Large intestine (tissue), 3 donors: ENCODE data around the gene ZDHHC14. TPM values are rescaled to one million over a fixed set of nuclear protein-coding genes. Genes with fewer than 3 reads are reported as not detected.

Source experiments
- DNase-seq, 2 donors: peaks; one replicate each; pipeline versions ENCODE4 v3.0.0 to v3.0.0-alpha.2; 2013
- H3K27ac ChIP-seq: one replicate; pipeline ENCODE4 v1.5.1; 2013; ENCODE audit warnings: low read length
- H3K27me3 ChIP-seq: 2 replicates; pipeline ENCODE4 v1.6.1; 2013; ENCODE audit warnings: low read length; ENCODE audit not compliant: control insufficient read depth, insufficient read depth
- H3K36me3 ChIP-seq: 2 replicates; pipeline ENCODE4 v1.6.1; 2013; ENCODE audit warnings: low read length; ENCODE audit not compliant: control insufficient read depth, insufficient read depth
- H3K4me1 ChIP-seq: one replicate; pipeline ENCODE4 v1.6.1; 2013; ENCODE audit warnings: low read length; ENCODE audit not compliant: control insufficient read depth, insufficient read depth
- H3K4me3 ChIP-seq: one replicate; pipeline ENCODE4 v1.5.1; 2013; ENCODE audit warnings: low read length
- H3K9me3 ChIP-seq: one replicate; pipeline ENCODE4 v1.6.1; 2013; ENCODE audit warnings: mild to moderate bottlenecking, low read depth, low read length, moderate library complexity; ENCODE audit not compliant: control insufficient read depth
- WGBS: methylation state at CpG from one replicate; pipeline ENCODE4 v1.1.5; 2013; ENCODE audit warnings: low lambda C conversion rate; ENCODE audit not compliant: insufficient coverage; 5-methylcytosine and 5-hydroxymethylcytosine counted together
- polyA plus RNA-seq: library from polyadenylated mRNA; unstranded; fragments of 120-200 nt; gene quantifications from one replicate; pipeline ENCODE4 v1.2.1, GENCODE V29; 2013

Gene ZDHHC14
- polyA plus RNA-seq, 1 donor, result 26.5 TPM

DNA sequence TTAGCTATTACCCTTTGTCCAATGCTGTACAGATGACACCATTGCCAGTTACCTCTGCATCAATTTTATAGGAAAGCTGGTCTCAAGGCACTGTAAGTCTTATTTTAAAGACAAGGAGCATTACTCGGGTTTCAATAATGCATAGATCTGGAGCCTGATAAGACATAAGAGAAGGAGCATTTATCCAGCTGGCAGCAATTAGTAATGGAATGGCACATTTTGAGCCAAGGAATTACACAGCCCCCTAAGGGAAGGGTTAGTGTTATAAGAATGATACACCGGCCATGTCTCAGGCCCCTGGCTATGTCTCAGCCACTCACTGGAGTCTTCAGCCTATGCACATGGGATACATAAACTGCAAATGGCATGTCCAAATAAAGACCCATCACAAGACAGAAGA lies 34.6 kb upstream of the ZDHHC14 start:
- H3K36me3 ChIP-seq, result no peaks in the 10 kb centered on the region
- no peaks in the 10 kb centered on the region for H3K9me3 ChIP-seq
- peaks cover 9% of the 10 kb centered on the region for H3K27me3 ChIP-seq
- no peak overlapping the region for H3K27ac ChIP-seq
- 100% methylated on average over 1 of the region's 2 CpGs for WGBS
- no peak for DNase-seq
- no peak overlapping the region for H3K4me3 ChIP-seq
- H3K4me1 ChIP-seq, result no peaks in the 10 kb centered on the region

DNA sequence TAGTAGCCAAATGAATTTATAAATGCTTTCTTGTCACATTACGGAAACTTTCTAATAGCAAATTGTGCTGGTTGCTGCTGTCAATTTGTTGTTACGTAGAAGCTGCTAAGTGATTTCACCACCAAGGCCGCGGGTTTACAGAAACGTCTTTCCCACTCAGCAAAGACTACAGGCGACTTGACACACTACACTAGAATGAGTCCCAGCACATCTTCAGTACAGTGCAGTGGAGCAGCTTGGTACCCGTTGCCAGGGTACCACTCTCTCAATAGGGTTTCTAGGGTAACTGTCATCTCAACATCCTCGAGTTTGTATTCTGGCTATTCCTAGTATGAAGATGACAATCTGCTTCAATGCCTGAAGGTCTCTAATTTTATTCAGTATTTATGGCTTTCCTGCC lies 22.7 kb upstream of the ZDHHC14 start:
- peaks cover 2% of the 10 kb centered on the region for H3K27me3 ChIP-seq
- H3K9me3 ChIP-seq, result no peaks in the 10 kb centered on the region
- WGBS, result 93% methylated on average over 3 of the region's 8 CpGs
- no peak overlapping the region for H3K27ac ChIP-seq
- H3K4me1 ChIP-seq, result no peaks in the 10 kb centered on the region
- H3K4me3 ChIP-seq, result no peak overlapping the region
- no peaks in the 10 kb centered on the region for H3K36me3 ChIP-seq
- no peak for DNase-seq

DNA sequence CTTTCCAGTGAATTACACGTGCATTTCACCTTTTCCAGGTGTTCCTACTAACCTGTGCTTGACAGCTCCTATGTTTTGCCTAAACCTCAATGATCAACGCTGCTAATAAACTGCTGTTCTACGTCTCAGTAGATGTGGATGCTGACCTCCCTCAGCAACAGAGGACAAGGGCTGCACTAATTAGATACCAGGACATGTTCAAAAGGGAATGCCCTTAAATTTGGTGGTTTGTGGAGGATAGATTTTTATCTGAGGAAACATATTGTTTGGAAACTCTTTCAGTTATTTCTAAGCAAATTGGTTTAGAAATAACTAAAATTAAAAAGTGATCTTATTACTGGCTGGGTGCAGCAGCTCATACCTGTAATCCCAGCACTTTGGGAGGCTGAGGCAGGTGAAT lies 19.1 kb upstream of the ZDHHC14 start:
- no CpG with 5 or more reads among the region's 3 CpGs for WGBS
- no peaks in the 10 kb centered on the region for H3K36me3 ChIP-seq
- no peak overlapping the region for H3K27ac ChIP-seq
- H3K9me3 ChIP-seq, result no peaks in the 10 kb centered on the region
- no peak overlapping the region for H3K4me3 ChIP-seq
- DNase-seq, result no peak
- H3K4me1 ChIP-seq, result no peaks in the 10 kb centered on the region
- H3K27me3 ChIP-seq, result no peaks in the 10 kb centered on the region

DNA sequence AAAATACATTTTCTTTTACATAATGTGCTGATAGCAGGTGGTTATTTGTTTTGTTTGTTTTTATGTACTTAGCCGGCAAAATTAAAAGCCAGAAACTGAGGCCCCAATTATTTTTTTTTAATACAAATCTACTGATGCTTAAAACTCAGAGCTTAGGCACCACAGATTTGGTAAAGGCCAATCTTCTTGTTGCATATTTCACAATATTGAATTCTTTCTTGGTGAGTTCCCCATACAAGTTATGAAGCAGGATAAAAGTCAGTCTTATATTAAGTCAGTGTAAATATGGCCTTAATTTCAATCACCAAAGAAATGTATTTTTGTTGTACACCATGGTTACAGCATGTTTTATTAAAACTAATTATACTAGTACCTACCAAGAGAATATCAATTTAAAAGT lies 16.3 kb upstream of the ZDHHC14 start:
- Histone ChIP-seq H3K4me1 (no peaks in the 10 kb centered on the region), H3K27me3 (no peaks in the 10 kb centered on the region), H3K4me3 (no peak overlapping the region), H3K9me3 (no peaks in the 10 kb centered on the region), H3K27ac (no peak overlapping the region), H3K36me3 (no peaks in the 10 kb centered on the region)
- no peak for DNase-seq
- WGBS, result no CpG with 5 or more reads among the region's 1 CpG

DNA sequence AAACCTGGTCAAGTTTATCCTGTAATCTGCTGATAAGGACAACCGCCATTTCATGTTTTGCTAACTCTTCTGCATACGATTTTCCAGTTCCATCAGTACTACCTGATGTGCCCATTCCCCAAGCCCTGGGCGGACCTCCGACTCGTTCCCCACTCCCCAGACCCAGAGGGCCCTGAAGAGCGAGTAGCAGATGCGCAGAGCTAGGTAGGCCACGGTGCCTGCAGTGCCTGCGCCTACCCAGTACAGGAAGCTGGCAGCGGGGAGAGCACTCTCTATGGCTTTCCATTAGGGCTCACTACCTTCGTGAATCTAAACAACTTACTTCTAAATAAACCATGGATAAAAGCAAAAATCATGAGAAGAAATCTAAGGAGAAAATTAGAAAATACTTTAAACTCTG lies 14.3 kb upstream of the ZDHHC14 start:
- Histone ChIP-seq H3K9me3 (no peaks in the 10 kb centered on the region), H3K4me1 (no peaks in the 10 kb centered on the region), H3K4me3 (no peak overlapping the region), H3K27me3 (no peaks in the 10 kb centered on the region), H3K27ac (no peak overlapping the region), H3K36me3 (no peaks in the 10 kb centered on the region)
- no peak for DNase-seq
- 96% methylated on average over 3 of the region's 11 CpGs for WGBS

DNA sequence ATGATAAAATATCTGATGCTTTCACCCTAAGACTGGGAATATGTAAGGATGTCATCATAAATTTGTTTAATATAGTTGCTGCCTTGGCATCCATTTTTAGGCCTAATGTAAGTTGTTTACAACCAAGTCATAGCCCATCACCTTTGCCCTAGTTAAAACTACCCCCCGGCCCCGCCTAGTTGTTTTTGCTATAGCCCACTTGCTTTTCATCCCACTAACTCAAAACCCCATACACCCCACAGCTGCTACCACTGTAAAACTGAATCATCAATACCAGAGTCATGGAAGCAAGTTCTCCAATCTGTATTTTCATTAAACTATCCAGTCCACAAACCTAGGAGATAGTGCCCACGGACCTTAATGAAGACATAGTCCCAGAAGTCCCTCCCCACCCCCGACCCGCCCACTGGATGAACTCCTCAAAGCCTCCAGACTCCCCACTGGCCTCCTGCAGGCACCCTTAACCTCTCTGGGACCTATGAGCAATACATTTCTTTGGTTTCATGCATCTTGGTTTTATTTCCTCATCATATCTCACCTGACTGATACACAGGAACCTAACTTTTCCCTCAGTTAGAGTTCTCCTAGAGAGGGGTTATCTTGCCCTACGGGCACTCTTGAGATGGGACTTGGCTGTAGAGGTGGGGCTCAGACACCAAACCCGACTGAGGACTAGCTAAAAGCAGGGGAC lies 12.5 kb upstream of the ZDHHC14 start:
- Histone ChIP-seq H3K27me3 (no peaks in the 10 kb centered on the region), H3K4me3 (no peak overlapping the region), H3K27ac (no peak overlapping the region), H3K36me3 (no peaks in the 10 kb centered on the region), H3K4me1 (no peaks in the 10 kb centered on the region), H3K9me3 (no peaks in the 10 kb centered on the region)
- WGBS, result no CpG with 5 or more reads among the region's 7 CpGs
- DNase-seq, result no peak

DNA sequence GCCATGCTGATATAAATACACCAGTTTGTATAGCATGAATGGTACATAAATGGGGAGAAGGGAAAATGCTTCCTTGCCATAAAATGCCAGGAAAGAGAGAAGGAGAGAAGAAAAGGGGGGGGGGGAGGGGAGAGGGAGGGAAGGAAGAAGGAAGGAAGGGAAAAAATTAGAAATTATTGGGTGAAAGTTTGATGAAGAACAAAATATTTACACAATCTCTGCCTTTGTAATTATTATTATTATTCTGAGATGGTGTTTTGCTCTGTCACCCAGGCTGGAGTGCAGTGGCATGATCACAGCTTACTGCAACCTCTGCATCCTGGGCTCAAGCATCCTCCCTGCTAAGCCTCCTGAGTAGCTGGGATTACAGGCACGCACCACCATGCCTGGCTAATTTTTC lies 10.2 kb upstream of the ZDHHC14 start:
- H3K4me1 ChIP-seq, result no peaks in the 10 kb centered on the region
- H3K9me3 ChIP-seq, result no peaks in the 10 kb centered on the region
- no peak for DNase-seq
- H3K27ac ChIP-seq, result no peak overlapping the region
- H3K27me3 ChIP-seq, result no peaks in the 10 kb centered on the region
- no peak overlapping the region for H3K4me3 ChIP-seq
- WGBS, result no CpG with 5 or more reads among the region's 1 CpG
- no peaks in the 10 kb centered on the region for H3K36me3 ChIP-seq

DNA sequence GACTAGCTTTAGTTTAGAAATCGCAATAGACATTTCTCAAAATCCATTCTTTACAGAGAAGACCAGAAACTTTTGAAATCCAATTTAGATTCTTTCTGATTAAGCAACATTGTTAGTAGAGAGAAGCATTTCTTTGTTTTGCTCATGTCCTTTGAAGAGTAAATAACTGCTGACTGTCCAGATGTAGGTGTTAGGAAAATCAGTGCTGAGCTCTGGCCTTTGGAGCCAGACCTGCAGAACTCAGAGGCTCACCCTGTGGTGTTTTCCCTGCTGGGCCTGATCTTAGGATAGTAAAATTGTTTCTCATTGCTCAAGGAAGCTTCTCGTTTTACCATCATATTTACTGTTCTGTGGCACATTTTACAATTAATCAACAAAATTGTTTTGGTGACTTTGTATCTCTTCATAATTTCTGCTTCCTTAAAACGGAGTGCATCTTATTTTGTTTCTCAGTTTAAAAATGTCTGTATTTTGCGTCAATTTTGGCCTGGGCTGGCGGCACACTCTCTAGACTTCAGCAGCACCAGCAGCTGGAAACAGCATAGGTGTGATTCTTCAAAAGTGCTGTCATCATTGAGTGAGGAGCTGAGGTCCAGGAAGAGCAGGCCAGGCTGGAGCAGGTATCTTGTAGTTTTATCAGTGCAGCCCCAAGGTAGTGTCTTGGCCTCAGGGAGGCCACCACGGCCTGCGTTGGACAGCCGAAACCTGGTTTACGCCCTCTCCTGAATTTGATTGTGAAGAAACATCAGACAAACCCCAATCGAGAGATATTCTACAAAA lies 8.3 kb upstream of the ZDHHC14 start:
- DNase-seq, result no peak
- no peak overlapping the region for H3K4me3 ChIP-seq
- H3K27me3 ChIP-seq, result no peaks in the 10 kb centered on the region
- H3K9me3 ChIP-seq, result no peaks in the 10 kb centered on the region
- H3K27ac ChIP-seq, result no peak overlapping the region
- H3K36me3 ChIP-seq, result no peaks in the 10 kb centered on the region
- no peaks in the 10 kb centered on the region for H3K4me1 ChIP-seq
- 93% methylated on average over 3 of the region's 10 CpGs for WGBS

DNA sequence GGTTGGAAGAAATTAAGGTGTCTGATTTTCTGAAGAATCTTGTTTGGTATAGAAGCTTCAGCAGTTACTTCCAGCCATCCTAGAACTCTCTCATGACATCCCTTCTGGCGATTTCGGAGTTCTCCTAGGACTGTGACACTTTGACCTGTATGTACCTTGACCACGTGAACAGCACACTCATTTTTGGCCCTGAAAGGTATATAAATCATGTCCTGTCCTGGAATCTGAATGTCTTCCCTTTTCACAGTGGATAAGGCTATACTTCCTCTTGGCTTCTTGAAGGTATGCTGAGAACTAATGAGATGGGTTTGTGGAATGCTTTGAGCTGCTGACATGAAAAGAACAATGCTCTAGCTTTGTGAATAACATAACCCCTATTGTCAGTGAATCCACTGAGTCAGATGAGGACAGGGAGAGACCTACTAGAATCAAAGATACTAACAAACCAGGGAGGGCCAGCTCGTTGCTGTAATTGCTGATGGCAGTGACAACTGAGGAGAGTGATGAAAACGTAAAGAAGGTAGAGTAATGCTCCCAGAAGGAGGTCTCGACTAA lies 6.0 kb upstream of the ZDHHC14 start:
- no peaks in the 10 kb centered on the region for H3K9me3 ChIP-seq
- no peak overlapping the region for H3K27ac ChIP-seq
- H3K27me3 ChIP-seq, result no peaks in the 10 kb centered on the region
- H3K36me3 ChIP-seq, result no peaks in the 10 kb centered on the region
- no peak overlapping the region for H3K4me3 ChIP-seq
- WGBS, result no CpG with 5 or more reads among the region's 6 CpGs
- no peak for DNase-seq
- H3K4me1 ChIP-seq, result peaks cover 3% of the 10 kb centered on the region

DNA sequence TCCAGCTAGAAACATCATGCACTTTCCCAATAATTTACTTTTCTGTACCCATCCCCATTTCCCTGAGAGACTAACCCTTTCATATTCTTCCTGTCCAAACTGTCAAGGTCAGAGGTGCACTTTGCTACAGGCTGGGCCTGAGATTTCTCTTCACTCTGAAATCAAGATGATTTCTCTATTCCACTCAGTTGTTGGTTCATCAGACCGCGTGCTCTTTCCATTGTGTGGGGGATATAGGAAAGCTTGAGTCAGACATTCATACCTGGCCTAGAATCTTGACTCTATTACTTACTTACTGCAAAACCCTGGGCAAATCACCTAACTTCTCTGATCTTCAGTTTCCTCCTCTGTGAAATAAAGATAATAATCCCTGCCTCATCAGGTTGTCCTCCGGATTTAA lies 4.7 kb upstream of the ZDHHC14 start:
- no peak overlapping the region for H3K27ac ChIP-seq
- H3K9me3 ChIP-seq, result no peaks in the 10 kb centered on the region
- no peak for DNase-seq
- no peak overlapping the region for H3K4me3 ChIP-seq
- no peaks in the 10 kb centered on the region for H3K27me3 ChIP-seq
- H3K36me3 ChIP-seq, result no peaks in the 10 kb centered on the region
- H3K4me1 ChIP-seq, result peaks cover 3% of the 10 kb centered on the region
- 100% methylated on average over 1 of the region's 3 CpGs for whole genome bisulfite sequencing
